Adrenal gland (tissue), 5 donors: ENCODE results near the gene ZHX3.

Experiments
- POLR2A ChIP-seq, 2 donors: fragments of 450-650 bp; IDR thresholded peaks; one replicate each; pipeline ENCODE4 v1.6.1; 2017; ENCODE audit warnings: antibody characterized with exemption in 2 of 2, mild to moderate bottlenecking in 2 of 2, moderate library complexity in 1 of 2
- TF ChIP-seq, protein P1 (sequence below), 6 experiments: fragments of 450-650 bp in 4 of 6; fragments of 200-600 bp in 2 of 6; sonication (generic) in 1 of 6; IDR thresholded peaks; 1 replicate in 5 of 6; 2 replicates in 1 of 6; pipeline versions ENCODE4 v1.5.1 to v1.8.0; 2016 to 2021; ENCODE audit warnings: antibody characterized with exemption in 6 of 6, mild to moderate bottlenecking in 2 of 6, moderate library complexity in 1 of 6
- donor health status: DM: no; HTN: no; CAD: no.

DNA sequence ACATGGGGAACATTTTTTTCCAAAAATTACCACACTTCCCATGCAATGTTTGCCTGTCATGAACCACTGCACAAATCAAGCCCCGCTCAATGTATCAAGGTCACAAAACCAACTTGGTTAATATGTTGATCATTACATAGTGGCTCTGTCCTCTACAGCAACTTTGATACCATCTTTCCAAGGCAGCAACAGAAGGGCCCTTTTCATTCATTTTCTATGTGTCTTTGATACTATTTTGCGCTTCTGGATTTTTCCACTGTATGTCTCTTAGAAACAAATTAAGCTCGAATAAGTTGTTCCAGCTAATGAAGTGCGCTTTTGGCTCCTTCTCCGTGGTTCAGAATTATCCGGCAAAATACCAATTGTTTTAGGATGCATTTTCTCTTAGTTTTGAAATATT, 1.5 kb downstream of the ZHX3 start:
- TF ChIP-seq, protein P1, sequence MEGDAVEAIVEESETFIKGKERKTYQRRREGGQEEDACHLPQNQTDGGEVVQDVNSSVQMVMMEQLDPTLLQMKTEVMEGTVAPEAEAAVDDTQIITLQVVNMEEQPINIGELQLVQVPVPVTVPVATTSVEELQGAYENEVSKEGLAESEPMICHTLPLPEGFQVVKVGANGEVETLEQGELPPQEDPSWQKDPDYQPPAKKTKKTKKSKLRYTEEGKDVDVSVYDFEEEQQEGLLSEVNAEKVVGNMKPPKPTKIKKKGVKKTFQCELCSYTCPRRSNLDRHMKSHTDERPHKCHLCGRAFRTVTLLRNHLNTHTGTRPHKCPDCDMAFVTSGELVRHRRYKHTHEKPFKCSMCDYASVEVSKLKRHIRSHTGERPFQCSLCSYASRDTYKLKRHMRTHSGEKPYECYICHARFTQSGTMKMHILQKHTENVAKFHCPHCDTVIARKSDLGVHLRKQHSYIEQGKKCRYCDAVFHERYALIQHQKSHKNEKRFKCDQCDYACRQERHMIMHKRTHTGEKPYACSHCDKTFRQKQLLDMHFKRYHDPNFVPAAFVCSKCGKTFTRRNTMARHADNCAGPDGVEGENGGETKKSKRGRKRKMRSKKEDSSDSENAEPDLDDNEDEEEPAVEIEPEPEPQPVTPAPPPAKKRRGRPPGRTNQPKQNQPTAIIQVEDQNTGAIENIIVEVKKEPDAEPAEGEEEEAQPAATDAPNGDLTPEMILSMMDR (IDR thresholded peaks at IDR 0.05): no peak
- TF ChIP-seq POLR2A (IDR thresholded peaks at IDR 0.05): peak in 1 of 2 donors; percentile 6
